Lower leg skin (tissue), 3 donors: Measurements from ENCODE around the gene ACOX3.

Source experiments
- CTCF ChIP-seq, 3 donors: fragments of 450-650 bp; IDR thresholded peaks; one replicate each; pipeline ENCODE4 v1.5.1; 2016; ENCODE audit warnings: antibody characterized with exemption in 3 of 3, mild to moderate bottlenecking in 3 of 3, moderate library complexity in 2 of 3
- POLR2A ChIP-seq, 2 donors: fragments of 450-650 bp; IDR thresholded peaks; one replicate each; pipeline ENCODE4 v1.6.1; 2016 to 2017; ENCODE audit warnings: antibody characterized with exemption in 2 of 2, mild to moderate bottlenecking in 1 of 2, moderate library complexity in 1 of 2

- TF ChIP-seq CTCF (IDR thresholded peaks at IDR 0.05) (no peak), POLR2A (IDR thresholded peaks at IDR 0.05) (no peak)
Observed at GRCh38 chr4:8342651-8343261, 97.8 kb downstream of the ACOX3 start.
